Lower leg skin (tissue), 3 donors: ENCODE results near the gene CEP112.

Source experiments
- POLR2A ChIP-seq, 2 donors: fragments of 450-650 bp; IDR thresholded peaks; one replicate each; pipeline ENCODE4 v1.6.1; 2016 to 2017; ENCODE audit warnings: antibody characterized with exemption in 2 of 2, mild to moderate bottlenecking in 1 of 2, moderate library complexity in 1 of 2
- TF ChIP-seq, protein P1 (sequence below), 3 donors: fragments of 450-650 bp; IDR thresholded peaks; one replicate each; pipeline ENCODE4 v1.5.1; 2016; ENCODE audit warnings: antibody characterized with exemption in 3 of 3, mild to moderate bottlenecking in 3 of 3, moderate library complexity in 2 of 3

DNA sequence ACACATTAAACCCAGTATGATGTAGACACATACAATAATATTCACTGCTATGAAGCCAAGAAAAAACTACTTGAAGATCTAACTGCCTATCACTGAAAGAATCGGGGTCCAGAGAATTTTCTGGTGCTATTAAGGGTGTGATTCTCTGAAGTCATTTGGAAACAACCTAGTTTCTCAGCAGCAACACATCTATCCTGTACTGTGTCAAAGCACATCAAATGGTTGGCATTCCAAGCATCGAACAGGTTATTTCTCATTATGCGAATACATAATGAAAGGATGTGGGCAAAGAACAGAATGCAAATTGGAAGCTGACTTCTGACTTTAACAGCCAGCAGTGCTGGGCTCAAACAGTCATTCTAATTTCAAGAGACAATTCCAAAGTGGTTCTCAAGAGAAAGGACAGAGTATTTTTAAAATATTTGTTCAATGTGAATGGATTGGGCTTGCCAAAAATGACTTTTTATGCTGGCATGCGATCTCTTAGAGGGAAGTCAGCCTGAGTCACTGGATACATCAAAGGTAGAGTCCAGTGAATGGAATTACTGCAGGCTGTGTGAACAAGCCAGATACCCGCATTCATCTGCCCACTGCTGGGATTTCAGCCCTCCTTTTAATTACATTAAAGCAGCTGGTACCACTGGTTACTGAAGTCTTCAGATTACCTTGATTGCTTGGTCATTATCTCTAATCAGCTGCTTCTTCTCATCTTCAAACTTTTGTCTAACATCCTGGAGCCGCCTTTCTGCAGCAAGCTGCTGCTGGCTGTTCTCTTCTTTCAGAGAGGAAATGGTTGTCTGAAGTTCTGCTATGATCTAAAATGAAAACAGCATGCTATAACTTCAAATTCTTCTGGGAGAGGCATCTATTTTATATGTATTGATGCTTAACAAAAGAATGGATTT, 449.3 kb downstream of the CEP112 start:
- TF ChIP-seq, protein P1, sequence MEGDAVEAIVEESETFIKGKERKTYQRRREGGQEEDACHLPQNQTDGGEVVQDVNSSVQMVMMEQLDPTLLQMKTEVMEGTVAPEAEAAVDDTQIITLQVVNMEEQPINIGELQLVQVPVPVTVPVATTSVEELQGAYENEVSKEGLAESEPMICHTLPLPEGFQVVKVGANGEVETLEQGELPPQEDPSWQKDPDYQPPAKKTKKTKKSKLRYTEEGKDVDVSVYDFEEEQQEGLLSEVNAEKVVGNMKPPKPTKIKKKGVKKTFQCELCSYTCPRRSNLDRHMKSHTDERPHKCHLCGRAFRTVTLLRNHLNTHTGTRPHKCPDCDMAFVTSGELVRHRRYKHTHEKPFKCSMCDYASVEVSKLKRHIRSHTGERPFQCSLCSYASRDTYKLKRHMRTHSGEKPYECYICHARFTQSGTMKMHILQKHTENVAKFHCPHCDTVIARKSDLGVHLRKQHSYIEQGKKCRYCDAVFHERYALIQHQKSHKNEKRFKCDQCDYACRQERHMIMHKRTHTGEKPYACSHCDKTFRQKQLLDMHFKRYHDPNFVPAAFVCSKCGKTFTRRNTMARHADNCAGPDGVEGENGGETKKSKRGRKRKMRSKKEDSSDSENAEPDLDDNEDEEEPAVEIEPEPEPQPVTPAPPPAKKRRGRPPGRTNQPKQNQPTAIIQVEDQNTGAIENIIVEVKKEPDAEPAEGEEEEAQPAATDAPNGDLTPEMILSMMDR (IDR thresholded peaks at IDR 0.05): no peak
- TF ChIP-seq POLR2A (IDR thresholded peaks at IDR 0.05): no peak
